Measurements from ENCODE around the gene EXOSC2.

Gene EXOSC2

DNA sequence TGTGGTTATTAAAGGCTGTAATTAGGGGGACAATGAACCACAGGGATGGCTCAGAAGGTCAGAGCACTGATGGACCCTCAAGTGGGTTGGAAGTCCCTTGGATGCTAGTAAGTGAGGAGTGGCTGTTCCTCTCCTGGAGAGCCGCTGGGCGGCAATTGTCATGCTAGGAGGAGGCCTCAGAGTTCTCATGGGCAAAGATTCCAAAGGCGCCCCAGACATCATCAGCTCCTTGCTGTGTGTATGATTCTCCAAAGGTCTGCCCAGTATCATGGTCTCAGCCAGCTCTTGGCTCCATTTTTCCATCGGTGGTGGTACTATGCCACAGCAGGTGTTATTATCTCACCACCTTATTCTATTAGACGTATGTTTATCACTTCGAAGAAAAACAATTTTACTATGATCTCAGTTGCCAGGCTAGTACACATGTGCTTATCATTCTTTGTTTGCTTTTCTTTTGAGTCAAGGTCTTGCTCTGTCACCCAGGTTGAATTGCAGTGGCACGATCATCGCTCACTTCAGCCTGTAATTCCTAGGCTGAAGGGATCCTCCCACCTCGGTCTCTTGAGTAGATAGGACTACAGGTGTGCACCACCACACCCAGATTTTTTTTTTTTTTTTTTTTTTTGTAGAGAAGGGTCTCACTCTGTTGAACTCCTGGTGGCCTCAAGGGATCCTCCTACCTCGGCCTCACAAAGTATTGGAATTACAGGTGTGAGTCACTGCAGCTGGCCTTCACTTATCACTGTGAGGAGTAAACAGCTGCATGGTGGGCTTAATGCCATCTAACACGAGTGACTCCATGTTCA lies 46.8 kb downstream of the EXOSC2 start:
- DNase-seq: no peak

DNA sequence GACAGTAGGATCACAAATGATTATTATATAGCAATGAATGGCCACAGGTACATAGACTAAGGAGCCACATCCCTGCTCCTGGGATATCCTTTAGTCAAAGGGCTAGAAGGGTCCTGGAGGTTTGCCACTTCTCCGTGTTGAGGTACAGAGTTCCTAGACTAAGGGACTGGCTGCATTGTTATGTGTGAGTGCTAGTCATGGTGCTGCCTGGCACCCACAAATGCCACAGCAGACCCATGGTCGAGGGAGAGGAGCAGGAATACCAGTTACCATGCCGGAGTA lies 47.4 kb downstream of the EXOSC2 start:
- DNase-seq: no peak

DNA sequence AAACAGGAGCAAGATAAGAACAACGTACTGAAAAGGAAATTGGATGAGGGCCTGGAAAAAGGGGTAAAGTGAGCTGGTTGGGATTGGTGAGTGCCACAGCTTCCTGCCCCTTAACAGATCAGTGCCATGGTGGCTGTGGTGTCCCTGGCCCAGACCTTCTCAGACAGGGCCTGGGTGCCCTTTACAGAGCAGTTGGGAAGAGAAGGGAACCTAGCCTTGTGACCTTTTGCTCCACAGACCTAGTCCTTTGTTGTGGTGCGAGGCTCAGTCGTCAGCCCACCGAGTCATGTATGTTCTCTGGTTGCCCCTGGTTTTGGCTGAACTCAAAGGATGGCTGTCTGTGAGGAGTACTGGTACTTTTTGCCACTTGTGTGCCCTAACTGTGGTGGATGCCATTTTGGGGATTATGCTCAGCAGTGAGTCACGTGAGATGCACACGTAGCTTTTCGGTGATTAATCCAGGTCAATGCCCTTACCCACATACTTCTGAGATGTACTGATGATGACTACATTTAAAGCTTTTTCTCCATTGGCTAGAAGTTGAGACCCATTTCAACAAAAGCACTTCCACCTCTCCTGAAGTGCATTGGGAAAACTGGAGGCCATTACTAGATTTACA lies 48.4 kb downstream of the EXOSC2 start:
- DNase-seq: no peak

DNA sequence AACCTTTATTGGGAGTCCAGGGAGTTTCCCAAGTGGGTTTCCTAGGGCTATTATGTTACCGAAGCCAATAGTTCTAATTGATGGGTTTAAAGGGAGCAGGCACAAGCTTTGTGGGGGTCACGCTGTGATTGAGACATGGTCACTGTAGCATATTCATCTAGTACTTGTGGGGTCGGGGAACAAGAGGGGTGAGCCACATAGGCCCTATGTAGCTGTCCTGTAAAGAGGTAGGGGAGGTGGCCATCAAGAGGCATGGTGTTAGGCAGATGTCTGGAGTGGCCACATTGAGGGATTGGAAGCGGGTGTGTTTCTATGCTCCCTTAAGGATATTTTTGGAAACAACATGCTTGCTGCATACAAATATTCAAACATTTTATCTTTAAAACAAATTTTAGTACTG lies 50.1 kb downstream of the EXOSC2 start:
- DNase-seq: no peak

DNA sequence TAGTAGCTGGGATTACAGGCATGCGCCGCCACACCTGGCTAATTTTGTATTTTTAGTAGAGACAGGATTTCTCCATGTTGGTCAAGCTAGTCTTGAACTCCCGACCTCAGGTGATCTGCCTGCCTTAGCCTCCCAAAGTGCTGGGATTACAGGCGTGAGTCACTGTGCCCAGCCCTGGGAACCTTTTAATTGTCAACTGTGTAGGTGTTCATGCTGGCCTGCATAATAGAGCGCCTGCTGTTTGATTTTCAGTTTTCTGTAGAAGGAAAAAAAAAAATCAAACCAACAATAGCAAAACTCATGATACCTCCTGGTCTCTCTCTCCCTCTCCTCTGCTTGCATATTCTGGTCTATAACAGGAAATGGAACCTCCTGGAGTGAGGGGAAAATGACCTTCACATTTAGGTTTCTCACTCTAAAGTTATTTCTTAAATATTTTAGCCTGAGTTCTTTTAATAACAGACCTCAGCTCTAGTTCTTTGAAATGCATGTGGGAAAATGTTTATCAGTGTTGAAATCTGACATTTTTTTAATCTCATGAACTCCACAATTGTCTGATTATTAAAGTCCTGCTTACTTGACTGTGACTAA lies 51.7 kb downstream of the EXOSC2 start:
- no peak for DNase-seq

DNA sequence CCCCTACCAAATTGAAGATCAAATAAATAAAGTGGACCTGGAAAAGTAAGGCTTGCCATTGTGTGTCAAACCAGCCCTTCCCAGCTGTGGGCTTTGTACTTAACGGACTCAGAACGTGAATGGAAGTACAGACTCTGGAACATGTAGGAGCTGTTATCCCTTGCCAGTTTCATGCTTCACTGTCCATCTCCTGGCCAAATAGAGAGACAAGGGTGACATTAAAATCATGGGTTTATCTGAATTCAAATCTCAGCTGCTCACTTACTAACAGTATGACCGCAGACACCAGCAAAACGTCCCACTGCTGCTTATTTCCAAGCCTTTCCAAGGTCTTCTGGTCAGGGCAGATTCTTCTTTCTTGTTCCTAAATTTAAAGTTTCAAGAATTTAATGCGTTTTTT lies 52.2 kb downstream of the EXOSC2 start:
- DNase-seq: no peak

DNA sequence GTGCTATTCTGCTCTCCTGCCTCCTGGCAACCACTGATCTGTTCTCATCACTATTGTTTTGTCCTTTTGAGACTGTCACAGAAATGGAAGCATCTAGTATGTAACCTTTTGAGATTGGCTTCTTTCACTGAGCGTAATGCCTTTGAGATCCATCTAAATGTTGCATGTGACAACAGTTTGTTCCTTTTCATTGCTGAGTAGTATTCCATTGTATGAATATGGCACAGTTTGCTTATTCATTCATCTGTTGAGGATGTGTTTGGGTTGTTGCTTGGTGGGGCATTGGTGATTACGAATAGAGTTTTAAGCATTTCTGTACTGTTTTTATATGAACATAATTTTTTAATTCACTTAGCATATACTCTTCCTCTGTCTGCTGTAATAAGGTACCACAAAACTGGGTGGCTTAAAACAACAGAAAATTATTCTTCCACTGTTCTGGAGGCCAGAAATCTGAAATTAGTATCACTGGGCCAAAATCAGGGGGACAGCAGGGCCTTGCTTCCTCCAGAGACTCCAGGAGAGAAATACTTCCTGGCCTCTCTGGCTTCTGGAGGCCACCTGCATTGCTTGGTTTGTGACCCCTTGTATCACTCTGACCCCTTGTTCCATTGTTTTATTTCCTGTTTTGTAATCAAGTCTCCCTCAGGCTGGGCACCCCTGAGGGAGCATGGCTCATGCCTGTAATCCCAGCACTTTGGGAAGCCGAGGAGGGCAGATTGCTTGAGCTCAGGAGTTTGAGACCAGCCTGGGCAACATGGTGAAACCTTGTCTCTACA lies 53.0 kb downstream of the EXOSC2 start:
- DNase-seq: no peak

DNA sequence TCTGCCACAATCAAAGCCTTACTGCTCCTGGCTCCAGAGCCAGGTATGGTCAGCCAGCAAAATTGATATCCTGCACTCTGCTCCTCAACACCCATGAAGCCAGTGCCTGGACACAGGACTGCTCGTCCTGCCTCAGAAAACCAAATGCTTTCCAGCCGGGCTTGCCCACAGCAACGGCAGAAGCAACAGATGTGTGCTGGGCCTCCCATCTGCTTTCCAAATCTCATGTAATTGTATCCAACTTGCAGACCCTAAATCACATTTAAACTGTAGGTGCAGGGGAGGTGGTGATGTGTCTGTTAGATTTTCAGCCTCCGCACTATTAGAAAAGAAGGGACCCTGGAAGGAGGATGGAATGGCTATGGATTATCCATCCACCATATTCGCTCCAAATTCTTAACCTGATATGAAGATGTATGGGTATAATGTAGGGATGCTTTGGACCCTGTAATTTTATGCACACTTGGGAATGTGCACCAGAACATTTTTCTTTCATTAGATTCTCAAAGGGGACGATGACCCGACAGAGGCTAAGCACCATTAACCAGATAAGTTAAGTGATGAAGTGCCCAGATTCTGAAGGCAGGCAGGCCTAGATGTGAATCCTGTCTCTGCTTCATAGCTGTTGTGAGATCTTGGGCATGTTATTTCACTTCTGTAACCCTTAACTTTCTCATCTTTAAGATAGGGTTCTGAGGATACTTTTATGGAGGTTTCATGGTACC lies 58.2 kb downstream of the EXOSC2 start:
- no peak for DNase-seq

Data from NCI-H526 treated with DMSO at 0.1 percent for 48 hours (cell line).